ENCODE data around the gene ST6GALNAC4. TPM values are rescaled to one million over a fixed set of nuclear protein-coding genes. Genes with fewer than 3 reads are reported as not detected.

ST6GALNAC4 gene
- total RNA-seq, 5 donors from 2014 or later (not counting 1 experiment from before 2014, with no cell fraction given): 24.9 to 40.7 (median 35.1) TPM

DNA sequence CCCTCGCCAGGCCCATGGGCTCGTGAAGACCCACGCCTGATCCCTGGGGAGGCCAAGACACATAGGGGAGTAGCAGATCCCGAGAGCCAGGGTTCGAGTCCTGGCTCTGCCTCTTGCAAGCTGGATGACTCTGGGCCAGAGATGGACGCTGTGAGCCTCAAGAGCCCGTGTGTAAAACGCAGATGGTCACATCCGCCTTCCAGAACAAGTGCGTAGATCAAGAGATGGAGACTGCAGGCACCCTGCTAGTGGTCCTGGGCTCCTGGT lies 8.2 kb downstream of the ST6GALNAC4 start:
- CTCF ChIA-PET: no interaction called here
- 96% methylated on average over 8 of the region's 10 CpGs for WGBS (ENCODE audit: insufficient coverage)
- no peaks in the 10 kb centered on the region for H3K9me3 ChIP-seq
- Mint-ChIP-seq H3K4me1 (peaks cover 46 to 52% (median 51%) of the 10 kb centered on the region in 3 donors), H3K9me3 (no peaks in the 10 kb centered on the region), H3K4me3 (no peak overlapping the region), H3K27ac (peak overlapping the region in 1 of 2 donors; percentile 61), H3K36me3 (peaks cover 18% of the 10 kb centered on the region), H3K27me3 (no peaks in the 10 kb centered on the region)
- DNase-seq: no peak
- POLR2A ChIA-PET: no interaction called here
- no peaks in the 10 kb centered on the region for H3K27me3 ChIP-seq (replicated peaks in 1 of 2; ENCODE audit: control insufficient read depth in 2 of 2, extremely low read depth in 1 of 2, insufficient read depth in 2 of 2, low read length in 1 of 2)
- H3K4me3 ChIP-seq (ENCODE audit: control insufficient read depth in 1 of 2, extremely low read depth in 1 of 2, low read length in 1 of 2): no peak overlapping the region
- no peak for ATAC-seq (replicated peaks in 1 of 4)
- H3K36me3 ChIP-seq (ENCODE audit: control insufficient read depth in 2 of 2, extremely low read depth in 1 of 2, insufficient read depth in 1 of 2, low read length in 1 of 2): peaks cover 5 to 27% of the 10 kb centered on the region in 2 donors
- no peak overlapping the region for H3K27ac ChIP-seq (ENCODE audit: low read length)
- H3K4me1 ChIP-seq (ENCODE audit: control insufficient read depth in 1 of 2, extremely low read depth in 1 of 2, insufficient read depth in 2 of 2, low read length in 2 of 2): peaks cover 21 to 55% of the 10 kb centered on the region in 2 experiments

DNA sequence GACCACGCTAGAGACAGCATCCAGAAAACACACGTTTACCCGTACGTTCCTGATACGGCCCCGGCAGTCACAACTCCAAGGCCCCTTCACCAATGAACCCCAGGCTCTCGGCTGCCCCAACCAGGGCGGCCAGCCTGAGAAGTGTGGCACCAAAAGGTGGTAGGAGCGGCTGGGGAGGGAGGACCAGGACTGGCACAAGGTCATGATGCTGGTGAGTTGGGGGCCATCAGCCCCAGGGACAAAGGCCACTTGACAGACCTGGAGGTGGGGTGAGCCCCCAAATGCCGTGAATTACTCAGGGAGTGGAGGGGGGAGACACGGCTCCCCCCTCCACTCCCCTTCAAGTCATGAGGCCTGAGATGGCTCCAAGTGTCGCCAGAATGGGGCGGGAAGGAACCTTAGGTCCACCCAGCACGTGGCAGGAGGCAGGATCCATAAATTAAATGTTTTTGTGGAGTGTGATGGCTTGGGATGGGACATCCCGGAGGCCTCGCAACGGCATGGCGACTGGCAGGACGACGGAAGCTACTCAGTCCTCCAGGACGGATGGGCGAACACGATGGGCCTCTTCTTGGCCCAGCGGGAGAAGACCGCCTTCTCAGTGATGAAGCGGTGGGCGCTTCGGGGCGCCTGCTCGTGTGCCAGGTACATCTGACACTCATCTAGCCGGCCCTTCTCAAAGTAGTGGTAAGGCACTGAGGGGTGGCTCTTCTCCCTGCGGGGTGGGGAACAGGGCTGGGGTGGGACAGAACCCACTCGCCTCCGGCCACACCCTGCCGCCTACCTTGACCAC lies 8.8 kb downstream of the ST6GALNAC4 start:
- Histone ChIP-seq H3K9me3 (no peaks in the 10 kb centered on the region), H3K27ac (ENCODE audit: low read length) (peak overlapping the region; percentile 99), H3K4me1 (ENCODE audit: control insufficient read depth in 1 of 2, extremely low read depth in 1 of 2, insufficient read depth in 2 of 2, low read length in 2 of 2) (peaks cover 26 to 60% of the 10 kb centered on the region in 2 experiments), H3K4me3 (ENCODE audit: control insufficient read depth in 1 of 2, extremely low read depth in 1 of 2, low read length in 1 of 2) (no peak overlapping the region), H3K36me3 (ENCODE audit: control insufficient read depth in 2 of 2, extremely low read depth in 1 of 2, insufficient read depth in 1 of 2, low read length in 1 of 2) (peaks cover 5 to 27% of the 10 kb centered on the region in 2 donors), H3K27me3 (replicated peaks in 1 of 2; ENCODE audit: control insufficient read depth in 2 of 2, extremely low read depth in 1 of 2, insufficient read depth in 2 of 2, low read length in 1 of 2) (no peaks in the 10 kb centered on the region)
- Mint-ChIP-seq H3K36me3 (peaks cover 17% of the 10 kb centered on the region), H3K27ac (peak overlapping the region; percentile 99 to 100), H3K9me3 (no peaks in the 10 kb centered on the region), H3K27me3 (no peaks in the 10 kb centered on the region), H3K4me1 (peaks cover 51 to 57% (median 55%) of the 10 kb centered on the region in 3 donors), H3K4me3 (no peak overlapping the region)
- ChIA-PET POLR2A (no interaction called here), CTCF (no interaction called here)
- ATAC-seq (replicated peaks in 1 of 4) (no peak), DNase-seq (no peak)
- WGBS (ENCODE audit: insufficient coverage): 88% methylated on average over 15 of the region's 35 CpGs

DNA sequence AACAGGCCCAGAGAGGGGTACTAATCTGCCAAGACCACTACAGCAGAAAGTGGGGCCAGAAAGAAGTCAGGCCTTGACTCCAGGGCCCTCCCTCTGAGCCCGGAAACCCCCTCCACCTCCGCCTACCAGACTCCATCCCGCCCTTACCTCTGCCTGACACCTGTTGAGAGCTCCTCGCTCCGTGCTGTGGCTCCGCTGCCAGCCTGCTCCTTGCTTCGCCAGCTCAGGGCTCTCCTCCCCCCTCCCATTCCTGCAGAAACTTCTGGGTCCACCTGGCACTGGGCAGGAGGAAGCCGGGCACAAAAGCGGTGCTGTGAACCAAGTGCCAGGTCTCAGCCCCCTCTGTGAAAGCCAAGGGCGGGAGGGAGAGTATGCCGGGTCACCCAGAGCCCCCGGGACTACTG lies 11.1 kb downstream of the ST6GALNAC4 start:
- DNase-seq (peak; percentile 49 to 86 (median 74)), ATAC-seq (replicated peaks in 1 of 4) (peak; percentile 66 to 75 (median 70))
- H3K27ac Mint-ChIP-seq: peak overlapping the region; percentile 99 to 100
- ChIA-PET POLR2A (interaction anchor here in 1 of 2 donors (0.6 to 2.0 kb wide), 4 partner anchors 11 to 159 kb away, joined by 3 to 15 read pairs (median 5); partner anchors contain the start of genes CDK9 and ST6GALNAC4), CTCF (interaction anchor here (0.7 to 1.9 kb wide), 4 partner anchors 11 to 171 kb away, joined by 3 to 14 read pairs (median 6); partner anchors contain the start of genes ST6GALNAC4 (in 1 of the 2) and TOR2A (in 1 of the 2))
- peak overlapping the region; percentile 53 to 64 for H3K4me3 ChIP-seq (ENCODE audit: control insufficient read depth in 1 of 2, extremely low read depth in 1 of 2, low read length in 1 of 2)
- no peaks in the 10 kb centered on the region for H3K27me3 Mint-ChIP-seq
- H3K36me3 Mint-ChIP-seq: peaks cover 3% of the 10 kb centered on the region
- peak overlapping the region; percentile 91 to 95 (median 94) for H3K4me3 Mint-ChIP-seq
- WGBS (ENCODE audit: insufficient coverage): 25% methylated on average over 9 of the region's 12 CpGs
- H3K27ac ChIP-seq (ENCODE audit: low read length): peak overlapping the region; percentile 99
- peaks cover 0 to 12% of the 10 kb centered on the region in 2 donors for H3K36me3 ChIP-seq (ENCODE audit: control insufficient read depth in 2 of 2, extremely low read depth in 1 of 2, insufficient read depth in 1 of 2, low read length in 1 of 2)
- H3K9me3 Mint-ChIP-seq: no peaks in the 10 kb centered on the region
- peaks cover 53 to 56% (median 55%) of the 10 kb centered on the region in 3 donors for H3K4me1 Mint-ChIP-seq
- no peaks in the 10 kb centered on the region for H3K27me3 ChIP-seq (replicated peaks in 1 of 2; ENCODE audit: control insufficient read depth in 2 of 2, extremely low read depth in 1 of 2, insufficient read depth in 2 of 2, low read length in 1 of 2)
- H3K4me1 ChIP-seq (ENCODE audit: control insufficient read depth in 1 of 2, extremely low read depth in 1 of 2, insufficient read depth in 2 of 2, low read length in 2 of 2): peaks cover 29 to 72% of the 10 kb centered on the region in 2 experiments
- no peaks in the 10 kb centered on the region for H3K9me3 ChIP-seq

DNA sequence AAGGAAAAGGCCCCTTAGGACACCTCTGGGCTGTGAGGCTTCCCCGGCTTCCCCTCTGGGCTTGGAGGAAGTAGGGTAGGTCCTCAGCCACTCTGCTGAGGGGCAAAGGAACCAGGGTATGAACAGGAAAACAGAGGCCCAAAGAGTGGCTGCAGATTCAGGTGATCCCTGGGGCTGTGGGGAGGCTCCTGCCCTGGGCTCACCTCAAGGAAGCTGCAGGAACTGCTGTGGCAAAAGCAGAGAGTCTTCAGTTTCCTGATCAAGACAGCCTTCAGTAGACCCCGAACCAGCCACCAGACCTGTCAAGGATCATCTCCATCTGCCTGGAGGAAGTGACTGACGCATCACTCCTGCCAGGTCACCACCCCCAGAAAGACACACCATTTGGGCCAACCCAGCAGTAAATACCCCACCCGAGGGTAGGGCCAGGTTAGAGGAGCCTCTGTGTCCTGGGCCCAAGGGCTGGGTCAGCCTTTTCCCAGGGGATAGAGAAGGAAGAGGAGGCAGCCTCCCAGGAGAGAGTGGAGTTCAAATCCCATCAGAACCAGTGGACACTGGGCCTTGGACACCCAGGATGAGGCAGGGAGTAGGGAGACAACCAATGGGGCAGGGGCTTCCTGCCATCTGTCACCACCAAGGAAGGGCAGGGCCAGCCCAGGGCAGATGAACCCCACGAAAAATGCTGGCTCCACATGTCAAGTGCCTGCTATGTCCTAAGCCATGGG lies 11.7 kb downstream of the ST6GALNAC4 start:
- POLR2A ChIA-PET: interaction anchor here in 1 of 2 donors (1.1 to 2.0 kb wide), 2 partner anchors 11 to 120 kb away, joined by 7 to 15 read pairs; partner anchors contain the start of genes CDK9 and ST6GALNAC4
- WGBS (ENCODE audit: insufficient coverage): 13% methylated on average over 1 of the region's 5 CpGs

DNA sequence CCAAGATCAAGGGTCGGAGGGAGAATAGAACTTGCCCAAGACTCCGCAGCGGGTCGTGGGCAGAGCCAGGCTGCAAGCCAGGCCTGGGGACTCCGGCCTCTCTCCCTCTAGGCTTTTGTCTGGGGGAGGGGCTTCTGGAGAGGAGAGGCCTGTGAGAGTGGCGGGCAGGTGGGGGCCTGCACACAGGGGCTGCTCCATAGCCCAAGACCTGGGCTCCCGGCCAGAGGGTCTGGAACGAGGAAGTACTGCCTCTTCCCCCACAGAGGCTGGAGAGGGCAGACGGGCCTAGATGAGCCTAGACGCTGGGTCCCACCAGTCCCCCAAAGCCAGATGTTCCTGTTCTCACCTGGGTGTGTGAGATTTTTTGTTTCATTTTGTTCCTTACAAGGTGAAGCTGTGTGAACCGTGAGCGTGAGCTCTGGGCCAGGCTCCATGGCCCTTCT lies 12.3 kb downstream of the ST6GALNAC4 start:
- peak overlapping the region; percentile 53 to 64 for H3K4me3 ChIP-seq (ENCODE audit: control insufficient read depth in 1 of 2, extremely low read depth in 1 of 2, low read length in 1 of 2)
- no peak for DNase-seq
- H3K9me3 Mint-ChIP-seq: no peaks in the 10 kb centered on the region

More for the DNA sequence above, 11.7 kb downstream of the ST6GALNAC4 start:
- Histone ChIP-seq H3K36me3 (ENCODE audit: control insufficient read depth in 2 of 2, extremely low read depth in 1 of 2, insufficient read depth in 1 of 2, low read length in 1 of 2) (peaks cover 0 to 11% of the 10 kb centered on the region in 2 donors), H3K27me3 (replicated peaks in 1 of 2; ENCODE audit: control insufficient read depth in 2 of 2, extremely low read depth in 1 of 2, insufficient read depth in 2 of 2, low read length in 1 of 2) (no peaks in the 10 kb centered on the region), H3K4me3 (ENCODE audit: control insufficient read depth in 1 of 2, extremely low read depth in 1 of 2, low read length in 1 of 2) (peak overlapping the region; percentile 53 to 64), H3K9me3 (no peaks in the 10 kb centered on the region), H3K27ac (ENCODE audit: low read length) (peak overlapping the region; percentile 99), H3K4me1 (ENCODE audit: control insufficient read depth in 1 of 2, extremely low read depth in 1 of 2, insufficient read depth in 2 of 2, low read length in 2 of 2) (peaks cover 29 to 75% of the 10 kb centered on the region in 2 experiments)
- H3K4me3 Mint-ChIP-seq: peak overlapping the region; percentile 91 to 95 (median 94)
- CTCF ChIA-PET: interaction anchor here in 1 of 2 donors (1.6 to 1.9 kb wide), 2 partner anchors 11 to 170 kb away, joined by 9 to 14 read pairs; partner anchors contain the start of genes ST6GALNAC4 and TOR2A
- DNase-seq (peak in 33 of 35 experiments; percentile 37 to 77 (median 60)), ATAC-seq (replicated peaks in 1 of 4) (peak; percentile 46 to 68 (median 60))
- H3K9me3 Mint-ChIP-seq: no peaks in the 10 kb centered on the region
- peaks cover 50 to 54% (median 53%) of the 10 kb centered on the region in 3 donors for H3K4me1 Mint-ChIP-seq
- H3K27me3 Mint-ChIP-seq: no peaks in the 10 kb centered on the region
- H3K27ac Mint-ChIP-seq: peak overlapping the region; percentile 99 to 100
- H3K36me3 Mint-ChIP-seq: no peaks in the 10 kb centered on the region

More for the DNA sequence above, 12.3 kb downstream of the ST6GALNAC4 start:
- Histone ChIP-seq H3K27me3 (replicated peaks in 1 of 2; ENCODE audit: control insufficient read depth in 2 of 2, extremely low read depth in 1 of 2, insufficient read depth in 2 of 2, low read length in 1 of 2) (no peaks in the 10 kb centered on the region), H3K4me1 (ENCODE audit: control insufficient read depth in 1 of 2, extremely low read depth in 1 of 2, insufficient read depth in 2 of 2, low read length in 2 of 2) (peaks cover 32 to 77% of the 10 kb centered on the region in 2 experiments), H3K36me3 (ENCODE audit: control insufficient read depth in 2 of 2, extremely low read depth in 1 of 2, insufficient read depth in 1 of 2, low read length in 1 of 2) (peaks cover 0 to 6% of the 10 kb centered on the region in 2 donors), H3K27ac (ENCODE audit: low read length) (peak overlapping the region; percentile 99), H3K9me3 (no peaks in the 10 kb centered on the region)
- WGBS (ENCODE audit: insufficient coverage): 12% methylated on average over 3 of the region's 12 CpGs
- H3K36me3 Mint-ChIP-seq: no peaks in the 10 kb centered on the region
- H3K27ac Mint-ChIP-seq: peak overlapping the region; percentile 99 to 100
- H3K27me3 Mint-ChIP-seq: no peaks in the 10 kb centered on the region
- ChIA-PET CTCF (no interaction called here), POLR2A (interaction anchor here in 1 of 2 donors (0.6 kb wide), 1 partner anchor 1099 kb away, joined by 5 read pairs; no protein-coding TSS in a partner anchor)
- peak overlapping the region; percentile 91 to 95 (median 94) for H3K4me3 Mint-ChIP-seq
- ATAC-seq (replicated peaks in 1 of 4): peak in 1 of 4 experiments; percentile 3
- H3K4me1 Mint-ChIP-seq: peaks cover 55 to 60% (median 59%) of the 10 kb centered on the region in 3 donors
